Measurements from ENCODE around the gene FBXL20. TPM values are rescaled to one million over a fixed set of nuclear protein-coding genes. Genes with fewer than 3 reads are reported as not detected.
"Not testable (repeated sequence)": the region's sequence is repeated elsewhere in the genome, so short reads cannot be mapped to it uniquely, and the experiment has no call there.

The FBXL20 gene
- total RNA-seq, 3 donors from 2014 or later = 17.0 to 33.1 (median 25.3) TPM

GRCh38 chr17:39357488-39357887, 43.9 kb downstream of the FBXL20 start:
- Histone ChIP-seq H3K27ac (no peak overlapping the region), H3K36me3 (no peaks in the 10 kb centered on the region), H3K4me3 (no peak overlapping the region), H3K27me3 (no peaks in the 10 kb centered on the region), H3K9me3 (no peaks in the 10 kb centered on the region), H3K4me1 (no peaks in the 10 kb centered on the region)
- intact Hi-C loops (cut with DNase I; ENCODE audit: low total_unique reads) = no loop called here
- TF ChIP-seq CTCF (IDR thresholded peaks at IDR 0.05) (no peak), POLR2A (IDR thresholded peaks at IDR 0.05) (no peak), POLR2AphosphoS5 (IDR thresholded peaks at IDR 0.05) (no peak)
- DNase-seq (ENCODE audit: low spot score in 2 of 2) = no peak

- Histone ChIP-seq H3K4me1 (no peaks in the 10 kb centered on the region), H3K36me3 (no peaks in the 10 kb centered on the region), H3K27me3 (no peaks in the 10 kb centered on the region), H3K4me3 (no peak overlapping the region), H3K27ac (no peak overlapping the region), H3K9me3 (no peaks in the 10 kb centered on the region)
- no peak for TF ChIP-seq POLR2AphosphoS5 (IDR thresholded peaks at IDR 0.05)
- intact Hi-C loops (cut with DNase I; ENCODE audit: low total_unique reads) = no loop called here
- DNase-seq (ENCODE audit: low spot score in 2 of 2) = no peak
Measured at GRCh38 chr17:39352986-39353385, 48.4 kb downstream of the FBXL20 start.

GRCh38 chr17:39352511-39352910, 48.9 kb downstream of the FBXL20 start:
- intact Hi-C loops (cut with DNase I; ENCODE audit: low total_unique reads) = no loop called here
- Histone ChIP-seq H3K36me3 (no peaks in the 10 kb centered on the region), H3K9me3 (no peaks in the 10 kb centered on the region), H3K4me1 (no peaks in the 10 kb centered on the region), H3K27me3 (no peaks in the 10 kb centered on the region), H3K27ac (no peak overlapping the region), H3K4me3 (no peak overlapping the region)
- no peak for TF ChIP-seq CTCF (IDR thresholded peaks at IDR 0.05)
- TF ChIP-seq POLR2A (IDR thresholded peaks at IDR 0.05) = no peak
- no peak for TF ChIP-seq POLR2AphosphoS5 (IDR thresholded peaks at IDR 0.05)
- DNase-seq (ENCODE audit: low spot score in 2 of 2) = no peak

- Histone ChIP-seq H3K36me3 (no peaks in the 10 kb centered on the region), H3K4me3 (no peak overlapping the region), H3K27me3 (no peaks in the 10 kb centered on the region), H3K9me3 (no peaks in the 10 kb centered on the region), H3K27ac (no peak overlapping the region), H3K4me1 (no peaks in the 10 kb centered on the region)
- no peak for DNase-seq (ENCODE audit: low spot score in 2 of 2)
- TF ChIP-seq POLR2A (IDR thresholded peaks at IDR 0.05) = no peak
- no peak for TF ChIP-seq POLR2AphosphoS5 (IDR thresholded peaks at IDR 0.05)
- no peak for TF ChIP-seq CTCF (IDR thresholded peaks at IDR 0.05)
- intact Hi-C loops (cut with DNase I; ENCODE audit: low total_unique reads) = no loop called here
Measured at GRCh38 chr17:39351508-39351907, 49.9 kb downstream of the FBXL20 start.

GRCh38 chr17:39349246-39349645, 52.2 kb downstream of the FBXL20 start:
- Histone ChIP-seq H3K36me3 (no peaks in the 10 kb centered on the region), H3K4me1 (no peaks in the 10 kb centered on the region), H3K27me3 (no peaks in the 10 kb centered on the region), H3K4me3 (no peak overlapping the region), H3K27ac (no peak overlapping the region), H3K9me3 (no peaks in the 10 kb centered on the region)
- TF ChIP-seq CTCF (IDR thresholded peaks at IDR 0.05) (no peak), POLR2A (IDR thresholded peaks at IDR 0.05) (no peak), POLR2AphosphoS5 (IDR thresholded peaks at IDR 0.05) (no peak)
- intact Hi-C loops (cut with DNase I; ENCODE audit: low total_unique reads) = no loop called here
- no peak for DNase-seq (ENCODE audit: low spot score in 2 of 2)

GRCh38 chr17:39346863-39347262, 54.6 kb downstream of the FBXL20 start:
- H3K36me3 ChIP-seq; DNase-seq (ENCODE audit: low spot score in 2 of 2); H3K27ac ChIP-seq; H3K4me1 ChIP-seq; H3K4me3 ChIP-seq; intact Hi-C loops (cut with DNase I; ENCODE audit: low total_unique reads); H3K27me3 ChIP-seq; H3K9me3 ChIP-seq: not testable (repeated sequence)

All from breast epithelium (tissue), 4 donors.